ENCODE results near the gene RIMBP2.

RIMBP2 gene

DNA sequence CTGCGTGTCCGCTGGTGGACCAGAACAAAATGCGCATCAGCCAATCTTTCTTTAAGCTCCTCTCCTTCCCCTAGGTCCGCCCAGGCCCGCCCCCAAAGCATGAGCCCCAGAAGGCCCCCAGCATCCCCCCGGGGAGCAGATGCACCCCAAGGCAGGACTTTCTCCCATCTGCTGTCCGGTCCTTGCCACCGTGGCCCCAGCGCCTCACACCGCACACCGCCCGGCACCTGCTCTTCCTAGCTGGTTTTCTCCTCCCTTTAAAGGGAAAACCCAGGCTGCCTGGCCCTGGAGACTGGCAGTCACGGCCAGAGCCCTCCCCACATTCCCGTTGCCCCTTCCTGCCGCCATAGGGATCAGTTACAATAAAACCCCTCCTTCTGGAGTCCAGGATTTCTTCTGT is 30.2 kb downstream of the RIMBP2 start:
- Histone ChIP-seq H3K27me3 (ENCODE audit: control insufficient read depth, insufficient read depth, low read length) (no peaks in the 10 kb centered on the region), H3K4me1 (ENCODE audit: control insufficient read depth, insufficient read depth, low read length) (no peaks in the 10 kb centered on the region), H3K9me3 (ENCODE audit: control insufficient read depth, insufficient read depth, low read length) (no peaks in the 10 kb centered on the region)

DNA sequence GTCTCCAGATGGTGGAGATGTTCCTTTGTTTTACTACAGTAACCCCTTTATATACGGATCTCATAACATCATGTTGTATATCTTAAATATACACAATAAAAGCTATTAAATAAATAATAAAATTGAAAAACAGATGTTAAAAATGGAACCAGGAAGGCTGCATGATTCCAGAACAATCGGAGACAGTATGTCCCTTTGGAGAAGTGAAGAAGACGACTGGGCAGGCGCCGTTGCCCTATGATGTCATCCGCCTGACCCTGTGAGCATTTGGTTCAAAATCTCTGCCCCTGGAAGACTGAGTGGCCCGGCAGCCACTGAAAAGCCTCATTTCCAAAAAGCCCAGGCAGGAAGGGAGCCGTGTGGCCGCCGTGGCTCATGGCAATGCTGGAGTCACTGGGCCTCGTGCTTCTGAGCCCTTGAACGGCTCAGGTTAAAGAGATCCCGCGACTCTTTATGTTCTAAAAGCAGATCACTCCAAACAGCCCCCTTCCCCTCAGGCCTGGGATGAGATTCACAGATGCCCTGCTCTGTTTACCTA is 30.8 kb downstream of the RIMBP2 start:
- H3K4me3 ChIP-seq (ENCODE audit: low read depth, low read length) = no peak overlapping the region
- H3K9me3 ChIP-seq (ENCODE audit: control insufficient read depth, insufficient read depth, low read length) = no peaks in the 10 kb centered on the region
- H3K36me3 ChIP-seq (ENCODE audit: control insufficient read depth, insufficient read depth, low read length) = no peaks in the 10 kb centered on the region

More for the DNA sequence above, 30.2 kb downstream of the RIMBP2 start:
- Histone ChIP-seq H3K36me3 (ENCODE audit: control insufficient read depth, insufficient read depth, low read length) (no peaks in the 10 kb centered on the region), H3K4me3 (ENCODE audit: low read depth, low read length) (no peak overlapping the region), H3K9ac (ENCODE audit: low read depth, low read length) (no peak overlapping the region)

DNA sequence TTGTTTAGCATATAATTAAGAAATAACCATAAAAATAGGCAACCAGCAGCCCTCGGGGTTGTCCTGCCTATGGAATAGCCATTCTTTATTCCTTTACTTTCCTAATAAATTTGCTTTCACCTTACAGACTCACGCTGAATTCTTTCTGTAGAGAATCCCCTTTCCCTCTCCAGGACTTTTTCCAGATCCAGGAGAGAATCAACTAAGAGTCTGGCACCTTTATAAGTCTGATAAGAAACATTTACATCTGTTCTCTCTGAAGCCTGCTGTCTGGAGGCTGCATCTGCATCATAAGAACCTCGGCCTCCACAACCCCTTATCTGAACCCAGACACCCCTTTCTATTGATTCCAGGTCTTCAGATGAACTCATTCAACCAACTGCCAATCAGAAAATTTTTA is 32.3 kb downstream of the RIMBP2 start:
- H3K4me3 ChIP-seq (ENCODE audit: low read depth, low read length) = no peak overlapping the region
- H3K4me1 ChIP-seq (ENCODE audit: control insufficient read depth, insufficient read depth, low read length) = no peaks in the 10 kb centered on the region
- H3K9me3 ChIP-seq (ENCODE audit: control insufficient read depth, insufficient read depth, low read length) = no peaks in the 10 kb centered on the region
- no peaks in the 10 kb centered on the region for H3K27me3 ChIP-seq (ENCODE audit: control insufficient read depth, insufficient read depth, low read length)
- H3K9ac ChIP-seq (ENCODE audit: low read depth, low read length) = no peak overlapping the region
- H3K36me3 ChIP-seq (ENCODE audit: control insufficient read depth, insufficient read depth, low read length) = no peaks in the 10 kb centered on the region

More for the DNA sequence above, 30.8 kb downstream of the RIMBP2 start:
- H3K4me1 ChIP-seq (ENCODE audit: control insufficient read depth, insufficient read depth, low read length) = no peaks in the 10 kb centered on the region
- H3K9ac ChIP-seq (ENCODE audit: low read depth, low read length) = no peak overlapping the region
- H3K27me3 ChIP-seq (ENCODE audit: control insufficient read depth, insufficient read depth, low read length) = no peaks in the 10 kb centered on the region

DNA sequence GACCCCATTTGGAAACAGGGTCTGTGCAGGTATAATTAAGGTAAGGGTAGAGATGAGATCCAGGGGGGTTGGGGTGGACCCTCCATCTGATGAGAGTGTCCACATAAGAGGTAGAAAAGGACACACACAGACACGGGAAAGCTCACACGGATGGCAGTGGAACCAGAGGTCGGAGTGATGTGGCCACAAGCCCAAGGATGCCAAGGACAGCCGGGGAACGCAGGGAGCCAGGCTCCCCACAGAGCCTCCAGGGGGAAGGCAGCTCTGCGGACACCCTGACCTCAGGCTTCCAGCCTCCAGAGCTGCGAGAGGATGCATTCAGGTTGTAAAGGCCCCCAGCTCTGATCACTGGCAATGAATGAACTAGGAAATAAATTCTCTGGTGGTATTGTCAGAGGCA is 33.0 kb downstream of the RIMBP2 start:
- no peaks in the 10 kb centered on the region for H3K9me3 ChIP-seq (ENCODE audit: control insufficient read depth, insufficient read depth, low read length)
- H3K9ac ChIP-seq (ENCODE audit: low read depth, low read length) = no peak overlapping the region
- no peaks in the 10 kb centered on the region for H3K27me3 ChIP-seq (ENCODE audit: control insufficient read depth, insufficient read depth, low read length)
- no peaks in the 10 kb centered on the region for H3K4me1 ChIP-seq (ENCODE audit: control insufficient read depth, insufficient read depth, low read length)
- no peaks in the 10 kb centered on the region for H3K36me3 ChIP-seq (ENCODE audit: control insufficient read depth, insufficient read depth, low read length)
- H3K4me3 ChIP-seq (ENCODE audit: low read depth, low read length) = no peak overlapping the region

DNA sequence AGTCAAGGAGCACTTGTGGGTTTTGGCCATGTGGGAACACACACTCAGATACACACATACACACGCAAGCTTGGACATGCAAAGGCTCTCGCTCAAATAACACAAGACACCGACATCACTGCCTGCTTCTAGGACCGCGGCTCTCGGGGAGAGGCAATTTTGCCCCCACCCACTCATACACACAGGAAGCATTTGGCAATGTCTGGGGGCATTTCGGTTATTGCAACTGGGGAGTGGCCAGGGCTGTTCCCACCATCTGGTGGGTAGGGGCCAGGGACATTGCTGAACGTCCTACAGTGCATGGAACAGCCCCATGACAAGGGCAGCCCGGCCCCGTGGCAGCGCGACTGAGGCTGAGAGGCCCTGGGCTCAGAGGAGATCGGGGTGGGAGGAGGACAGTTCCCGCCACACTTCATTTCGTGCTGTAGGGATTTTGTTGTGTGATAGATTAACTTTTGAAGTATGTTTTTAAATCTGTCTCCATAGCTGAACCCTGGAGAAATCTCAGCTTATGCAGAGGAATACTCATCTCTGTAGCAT is 35.6 kb downstream of the RIMBP2 start:
- Histone ChIP-seq H3K4me3 (ENCODE audit: low read depth, low read length) (no peak overlapping the region), H3K9me3 (ENCODE audit: control insufficient read depth, insufficient read depth, low read length) (no peaks in the 10 kb centered on the region), H3K9ac (ENCODE audit: low read depth, low read length) (no peak overlapping the region), H3K27me3 (ENCODE audit: control insufficient read depth, insufficient read depth, low read length) (no peaks in the 10 kb centered on the region), H3K36me3 (ENCODE audit: control insufficient read depth, insufficient read depth, low read length) (no peaks in the 10 kb centered on the region), H3K4me1 (ENCODE audit: control insufficient read depth, insufficient read depth, low read length) (no peaks in the 10 kb centered on the region)

DNA sequence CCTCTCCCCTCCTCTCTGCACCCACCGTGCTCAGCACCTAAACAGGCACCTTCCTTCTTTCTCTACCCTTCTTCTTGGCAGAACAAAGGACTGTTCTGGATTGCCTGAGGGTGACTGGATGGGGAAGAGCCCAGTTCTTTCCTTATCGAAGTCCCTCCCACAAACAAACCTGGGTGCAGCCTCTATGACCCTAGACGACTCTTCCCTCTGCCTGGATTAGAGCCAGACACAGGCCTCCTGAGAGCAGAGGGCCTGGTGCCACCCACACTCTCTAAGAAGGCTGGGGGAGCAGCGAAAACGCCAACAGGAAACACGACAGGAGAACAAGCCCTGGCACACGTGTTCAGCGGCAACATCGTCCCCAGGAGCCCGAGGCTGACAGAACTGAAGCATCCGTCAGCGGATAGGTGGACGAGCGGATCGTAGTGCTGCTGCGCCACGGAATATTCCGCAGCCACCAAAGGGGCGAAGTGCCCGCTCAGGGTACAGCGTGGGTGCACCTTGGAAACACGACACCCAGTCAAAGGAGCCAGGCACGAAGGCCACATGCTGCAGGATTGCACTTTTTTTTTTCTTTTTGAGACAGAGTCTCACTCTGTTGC is 38.0 kb downstream of the RIMBP2 start:
- no peaks in the 10 kb centered on the region for H3K4me1 ChIP-seq (ENCODE audit: control insufficient read depth, insufficient read depth, low read length)
- H3K36me3 ChIP-seq (ENCODE audit: control insufficient read depth, insufficient read depth, low read length) = no peaks in the 10 kb centered on the region
- H3K27me3 ChIP-seq (ENCODE audit: control insufficient read depth, insufficient read depth, low read length) = no peaks in the 10 kb centered on the region
- no peak overlapping the region for H3K9ac ChIP-seq (ENCODE audit: low read depth, low read length)
- no peaks in the 10 kb centered on the region for H3K9me3 ChIP-seq (ENCODE audit: control insufficient read depth, insufficient read depth, low read length)
- no peak overlapping the region for H3K4me3 ChIP-seq (ENCODE audit: low read depth, low read length)

DNA sequence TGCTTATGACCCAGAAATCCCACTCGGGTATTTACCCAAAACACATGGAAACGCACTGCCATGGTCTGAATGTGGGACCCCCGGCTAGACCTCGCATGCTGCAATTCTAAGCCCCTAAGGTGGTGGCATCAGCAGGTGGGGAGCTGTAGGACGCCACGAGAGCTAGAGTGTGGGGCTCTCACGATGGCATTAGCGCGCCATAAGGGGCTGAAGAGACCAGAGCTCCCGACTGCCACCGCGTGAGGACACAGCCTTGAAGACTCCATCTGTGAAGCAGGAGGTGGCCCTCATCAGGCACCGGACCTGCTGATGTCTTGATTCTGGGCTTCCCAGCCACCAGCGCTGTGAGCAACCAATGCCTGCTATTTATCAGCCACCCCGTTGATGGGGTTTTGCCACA is 40.3 kb downstream of the RIMBP2 start:
- Histone ChIP-seq H3K27me3 (ENCODE audit: control insufficient read depth, insufficient read depth, low read length) (no peaks in the 10 kb centered on the region), H3K9me3 (ENCODE audit: control insufficient read depth, insufficient read depth, low read length) (no peaks in the 10 kb centered on the region), H3K36me3 (ENCODE audit: control insufficient read depth, insufficient read depth, low read length) (no peaks in the 10 kb centered on the region), H3K9ac (ENCODE audit: low read depth, low read length) (no peak overlapping the region), H3K4me3 (ENCODE audit: low read depth, low read length) (no peak overlapping the region), H3K4me1 (ENCODE audit: control insufficient read depth, insufficient read depth, low read length) (no peaks in the 10 kb centered on the region)

DNA sequence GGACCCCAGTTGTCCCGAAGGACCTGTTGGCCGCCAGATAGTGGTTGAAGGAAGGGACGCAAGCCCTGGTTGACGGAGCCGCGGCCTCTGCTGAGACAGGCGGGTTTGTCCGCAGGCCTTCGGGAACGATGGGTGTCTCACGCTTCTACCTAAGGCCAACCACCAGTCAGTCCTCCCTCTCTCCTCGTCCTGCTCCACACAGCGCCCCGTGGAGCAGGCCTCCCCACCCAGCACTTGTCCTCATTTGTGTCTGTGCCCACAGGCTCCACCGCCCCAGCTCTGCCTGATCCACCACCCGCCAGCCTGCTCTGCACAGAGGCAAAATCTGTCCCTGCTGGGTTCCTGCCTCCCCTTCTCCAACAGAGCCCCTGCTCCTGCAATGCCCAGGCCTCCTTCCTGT is 41.0 kb downstream of the RIMBP2 start:
- H3K36me3 ChIP-seq (ENCODE audit: control insufficient read depth, insufficient read depth, low read length) = no peaks in the 10 kb centered on the region
- H3K9ac ChIP-seq (ENCODE audit: low read depth, low read length) = no peak overlapping the region
- H3K9me3 ChIP-seq (ENCODE audit: control insufficient read depth, insufficient read depth, low read length) = no peaks in the 10 kb centered on the region
- no peak overlapping the region for H3K4me3 ChIP-seq (ENCODE audit: low read depth, low read length)
- no peaks in the 10 kb centered on the region for H3K27me3 ChIP-seq (ENCODE audit: control insufficient read depth, insufficient read depth, low read length)
- no peaks in the 10 kb centered on the region for H3K4me1 ChIP-seq (ENCODE audit: control insufficient read depth, insufficient read depth, low read length)

DNA sequence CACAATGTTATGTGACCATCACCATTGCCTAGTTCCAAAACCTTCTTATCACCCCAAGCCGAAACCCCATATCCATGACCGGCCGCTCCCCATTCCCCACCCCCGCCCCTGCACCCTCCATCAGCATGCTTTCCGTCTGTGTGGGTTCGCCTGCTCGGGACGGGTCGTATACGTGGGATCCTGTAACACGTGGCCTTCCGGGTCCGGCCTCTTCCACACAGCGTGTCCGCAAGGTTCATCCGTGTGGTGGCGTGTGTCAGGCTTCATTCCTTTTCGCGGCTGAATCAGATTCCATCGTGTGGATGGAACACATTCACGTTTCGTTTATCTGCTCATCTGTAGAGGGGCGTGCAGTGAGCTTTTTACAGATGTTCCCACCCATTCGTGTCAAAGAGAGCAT is 41.4 kb downstream of the RIMBP2 start:
- no peak overlapping the region for H3K4me3 ChIP-seq (ENCODE audit: low read depth, low read length)
- no peaks in the 10 kb centered on the region for H3K4me1 ChIP-seq (ENCODE audit: control insufficient read depth, insufficient read depth, low read length)
- no peaks in the 10 kb centered on the region for H3K27me3 ChIP-seq (ENCODE audit: control insufficient read depth, insufficient read depth, low read length)
- no peak overlapping the region for H3K9ac ChIP-seq (ENCODE audit: low read depth, low read length)
- no peaks in the 10 kb centered on the region for H3K36me3 ChIP-seq (ENCODE audit: control insufficient read depth, insufficient read depth, low read length)
- H3K9me3 ChIP-seq (ENCODE audit: control insufficient read depth, insufficient read depth, low read length) = no peaks in the 10 kb centered on the region

DNA sequence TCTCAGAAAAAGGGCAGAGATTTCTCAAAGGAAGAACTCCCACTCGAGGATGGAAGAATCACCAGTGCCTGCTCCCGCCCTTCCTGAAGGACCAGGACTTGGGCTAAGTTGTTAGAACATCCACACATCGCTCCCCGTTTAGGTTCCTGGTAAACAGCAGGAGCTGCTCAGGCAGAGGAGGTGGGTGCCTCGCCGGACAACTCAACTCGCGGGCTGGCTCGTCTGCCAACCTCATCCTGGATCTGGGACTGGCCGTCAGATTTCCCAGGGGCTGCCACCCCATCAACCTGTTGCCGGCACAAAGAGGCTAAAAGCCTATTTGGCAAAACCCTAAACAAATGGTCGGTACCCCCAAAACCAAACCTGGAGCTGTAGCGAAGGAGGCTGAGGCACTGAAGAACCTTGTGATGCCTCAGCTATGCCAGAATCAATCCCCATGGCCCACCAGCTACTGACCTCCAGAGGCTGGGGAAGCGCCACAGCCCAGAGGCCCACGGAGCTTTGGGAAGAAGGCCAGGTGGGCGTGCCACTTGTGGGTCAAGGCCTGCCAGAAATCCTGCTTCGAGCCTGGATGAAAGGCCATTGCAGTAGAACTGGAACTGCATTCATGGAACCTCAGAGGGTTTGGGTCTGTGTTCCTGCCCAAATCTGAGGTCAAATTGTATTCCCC is 42.9 kb downstream of the RIMBP2 start:
- Histone ChIP-seq H3K27me3 (ENCODE audit: control insufficient read depth, insufficient read depth, low read length) (no peaks in the 10 kb centered on the region), H3K9me3 (ENCODE audit: control insufficient read depth, insufficient read depth, low read length) (no peaks in the 10 kb centered on the region), H3K4me1 (ENCODE audit: control insufficient read depth, insufficient read depth, low read length) (no peaks in the 10 kb centered on the region), H3K9ac (ENCODE audit: low read depth, low read length) (no peak overlapping the region), H3K36me3 (ENCODE audit: control insufficient read depth, insufficient read depth, low read length) (no peaks in the 10 kb centered on the region), H3K4me3 (ENCODE audit: low read depth, low read length) (no peak overlapping the region)

DNA sequence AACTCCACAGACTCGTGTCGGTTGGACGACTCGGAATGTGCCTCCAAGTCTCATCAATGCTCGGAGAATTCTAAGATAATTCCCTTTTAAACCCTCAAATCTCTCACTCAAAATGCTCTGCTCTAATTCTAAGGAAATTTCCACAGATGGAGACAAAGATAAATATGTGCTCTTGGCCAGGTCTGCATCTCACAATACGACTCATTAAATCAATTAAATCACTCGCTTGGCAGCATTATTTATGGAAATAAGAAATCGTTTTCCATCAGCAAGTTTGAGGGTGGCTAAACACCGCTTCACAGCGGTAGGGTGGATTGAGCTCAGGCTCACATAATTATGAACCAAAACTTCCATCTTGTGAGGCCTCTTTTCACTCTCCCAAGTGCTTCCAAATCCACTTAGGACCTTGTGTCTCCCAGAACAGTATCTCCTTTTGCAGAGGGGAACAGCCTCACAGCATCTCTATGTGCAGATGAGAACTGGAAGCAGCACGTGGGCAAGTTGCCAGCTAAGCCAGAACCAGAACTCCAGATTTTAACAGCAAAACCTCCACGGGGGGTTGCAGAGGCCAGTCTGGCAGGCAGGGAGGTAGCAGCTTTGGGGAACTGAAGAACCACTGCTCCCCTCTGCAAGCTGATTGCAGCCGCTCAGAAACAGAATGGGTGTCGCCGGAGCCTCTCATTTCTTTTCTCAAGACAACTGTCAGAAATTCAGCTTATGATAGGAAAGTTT is 43.8 kb downstream of the RIMBP2 start:
- H3K27me3 ChIP-seq (ENCODE audit: control insufficient read depth, insufficient read depth, low read length) = no peaks in the 10 kb centered on the region
- no peak overlapping the region for H3K4me3 ChIP-seq (ENCODE audit: low read depth, low read length)
- H3K9me3 ChIP-seq (ENCODE audit: control insufficient read depth, insufficient read depth, low read length) = no peaks in the 10 kb centered on the region
- no peaks in the 10 kb centered on the region for H3K4me1 ChIP-seq (ENCODE audit: control insufficient read depth, insufficient read depth, low read length)
- H3K36me3 ChIP-seq (ENCODE audit: control insufficient read depth, insufficient read depth, low read length) = no peaks in the 10 kb centered on the region
- H3K9ac ChIP-seq (ENCODE audit: low read depth, low read length) = no peak overlapping the region
